HG03135 (cell line): Measurements from ENCODE around the gene IKBKE.

Experiments used
- ATAC-seq: cut with Tn5 transposase; IDR thresholded peaks from one replicate; pipeline ENCODE4 v1.9.1; 2021; ENCODE audit warnings: mild to moderate bottlenecking, moderate library complexity; ENCODE audit not compliant: unreplicated experiment

IKBKE gene

DNA sequence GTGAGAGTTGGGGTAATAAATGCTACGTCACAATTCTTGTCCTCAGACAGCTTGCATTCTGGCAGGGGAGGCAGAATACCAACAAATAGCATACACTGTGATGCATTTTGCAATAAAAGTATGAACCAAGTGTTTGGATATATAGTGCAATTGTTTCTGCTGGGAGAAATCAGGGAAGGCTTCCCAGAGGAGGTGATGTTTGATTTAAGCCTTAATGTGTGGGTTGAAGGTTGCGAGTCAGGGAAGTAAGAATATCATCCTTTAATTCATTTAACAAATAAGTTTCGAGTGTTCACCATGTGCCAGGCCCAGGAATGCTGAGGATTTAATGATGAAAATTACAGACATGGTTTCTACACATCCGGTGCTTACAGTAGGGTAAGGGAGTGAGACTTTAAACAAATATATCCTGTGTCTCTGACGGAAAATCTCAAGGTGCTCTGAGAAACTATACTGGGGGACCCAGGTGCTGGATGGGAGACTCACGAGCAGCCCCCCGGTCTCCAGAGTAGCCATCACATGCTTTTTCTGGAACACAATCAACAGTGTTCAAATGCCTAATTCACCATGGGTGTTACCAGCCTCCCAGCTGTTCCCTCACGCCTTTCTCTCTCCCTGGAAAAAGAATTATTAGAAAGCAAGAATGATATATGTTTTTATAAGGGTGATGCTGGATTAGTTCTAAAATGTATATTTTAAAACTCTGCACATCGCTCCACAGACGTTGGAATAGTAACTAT, 68.8 kb downstream of the IKBKE start:
- no peak for ATAC-seq

DNA sequence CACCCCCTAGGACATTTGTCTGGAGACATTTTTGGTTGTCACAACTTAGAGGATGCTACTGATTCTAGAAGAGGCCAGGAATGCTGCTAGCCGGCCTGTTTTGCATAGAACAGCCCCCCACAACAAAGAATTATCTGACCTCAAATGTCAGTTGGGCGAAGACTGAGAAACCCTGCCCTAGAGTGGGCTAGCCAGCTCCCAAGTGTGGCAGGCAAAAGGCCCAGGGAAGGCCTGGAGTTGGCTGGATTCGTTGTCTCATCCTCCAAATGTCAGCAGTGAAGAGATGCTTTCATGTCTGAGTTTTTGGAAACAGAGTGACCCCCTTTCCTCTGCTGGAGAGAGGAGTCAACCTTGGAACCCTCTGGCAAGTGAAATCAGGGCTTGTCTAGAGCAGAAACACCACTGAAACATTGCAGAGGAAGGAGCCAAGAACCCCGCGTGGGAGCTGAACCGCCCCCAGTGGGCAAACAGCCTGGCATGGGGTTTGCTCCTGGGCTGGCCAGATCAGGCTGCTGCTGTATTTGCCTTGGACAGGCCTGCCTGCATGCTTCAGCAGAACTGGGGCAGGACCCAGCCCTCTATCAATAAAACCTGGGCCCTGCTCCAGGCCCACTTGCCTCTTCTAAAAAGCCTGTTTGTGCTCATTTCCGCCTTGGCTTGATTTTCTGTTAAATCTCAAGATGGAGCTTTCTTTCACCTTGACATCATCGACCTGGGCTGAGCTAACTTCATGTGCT, 69.9 kb downstream of the IKBKE start:
- ATAC-seq: no peak

DNA sequence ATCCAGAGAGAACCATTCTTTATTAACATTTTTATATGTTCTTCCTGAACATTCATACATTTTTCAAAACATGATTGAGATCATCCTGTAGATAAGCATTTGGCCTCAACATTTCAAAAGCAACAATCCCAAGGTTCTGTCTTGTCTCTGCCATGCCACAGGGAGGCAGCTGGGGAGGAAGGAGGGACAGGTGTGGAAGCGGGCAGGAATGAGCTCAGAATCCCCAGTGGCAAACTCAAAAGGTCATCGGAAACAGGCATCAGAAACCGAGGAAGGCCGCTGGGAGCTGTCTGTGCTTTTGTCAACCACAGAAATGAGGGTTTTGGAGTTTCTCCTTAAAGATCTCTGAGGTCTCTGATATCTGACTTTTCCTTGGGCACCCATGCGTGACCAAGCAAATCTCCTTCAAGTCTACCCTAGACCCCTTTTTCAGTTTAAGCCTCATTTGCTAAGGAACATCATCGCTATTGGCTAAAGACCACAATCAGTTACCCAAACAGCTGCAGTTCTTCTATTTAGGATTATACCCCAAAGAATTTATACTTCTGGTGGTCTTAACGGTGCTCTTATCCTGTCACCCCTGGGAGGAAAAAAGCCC, 71.1 kb downstream of the IKBKE start:
- ATAC-seq: no peak

DNA sequence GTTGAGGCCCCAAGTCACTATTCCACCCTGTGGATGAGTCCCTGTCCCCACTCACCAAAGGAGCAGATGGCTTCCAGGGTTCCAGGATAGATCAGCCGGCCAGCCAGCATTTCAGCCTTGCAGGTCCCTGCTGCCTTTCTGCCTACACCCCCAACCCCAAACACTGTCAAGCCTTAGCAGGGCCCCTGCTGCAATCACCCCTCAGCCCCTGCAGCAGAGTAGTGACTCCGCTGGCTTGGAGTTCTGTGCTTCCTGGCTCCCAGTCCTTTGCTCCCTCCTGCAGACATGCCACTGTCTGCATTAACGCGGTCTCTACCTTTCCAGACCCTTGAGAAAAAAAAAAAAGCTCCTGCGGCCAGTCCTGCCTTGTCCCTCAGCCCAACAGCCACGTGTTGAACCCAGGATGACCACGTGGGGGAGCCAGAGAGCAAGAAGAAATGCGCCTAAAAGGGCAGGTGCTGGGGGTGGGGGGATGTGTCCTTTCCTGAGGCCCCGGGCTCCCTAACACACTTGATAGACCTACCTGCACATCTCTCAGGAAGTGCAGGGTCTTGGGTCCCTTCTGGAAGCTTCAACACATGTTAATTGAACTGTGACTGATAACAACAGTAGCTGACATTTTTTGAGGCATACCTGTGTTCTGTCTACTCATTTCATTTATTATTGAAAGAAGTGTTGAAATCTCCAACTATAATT, 74.4 kb downstream of the IKBKE start:
- no peak for ATAC-seq

DNA sequence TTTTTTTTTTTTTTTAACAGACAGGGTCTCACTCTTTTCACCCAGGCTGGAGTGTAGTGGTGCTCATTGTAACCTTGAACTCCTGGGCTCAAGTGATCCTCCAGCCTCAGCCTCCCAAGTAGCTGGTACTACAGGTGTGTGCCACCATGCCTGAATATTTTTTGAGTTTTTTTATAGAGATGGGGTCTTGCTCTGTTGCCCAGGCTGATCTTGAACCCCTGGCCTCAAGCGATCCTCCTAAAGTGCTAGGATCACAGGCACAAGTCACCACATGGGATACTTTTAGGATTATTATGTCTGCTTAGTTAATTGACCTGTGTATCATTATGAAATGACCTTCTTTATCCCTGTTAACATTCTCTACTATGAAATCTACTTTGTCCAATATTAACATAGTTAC, 75.1 kb downstream of the IKBKE start:
- no peak for ATAC-seq
